Glutamatergic neuron (in vitro differentiated cells): ENCODE data around the gene ARPC2. TPM values are rescaled to one million over a fixed set of nuclear protein-coding genes. Genes with fewer than 3 reads are reported as not detected.

Experiments used
- DNase-seq: peaks from one replicate; pipeline ENCODE4 v3.0.0; 2022
- H3K27ac Mint-ChIP-seq: one replicate; pipeline ENCODE4 v1.8.0; 2020; ENCODE audit warnings: mild to moderate bottlenecking, mixed read lengths, inconsistent platforms; ENCODE audit not compliant: unreplicated experiment
- H3K27me3 Mint-ChIP-seq: one replicate; pipeline ENCODE4 v1.8.0; 2020; ENCODE audit warnings: mild to moderate bottlenecking, moderate library complexity, mixed read lengths, inconsistent platforms; ENCODE audit not compliant: unreplicated experiment
- H3K36me3 Mint-ChIP-seq: one replicate; pipeline ENCODE4 v1.8.0; 2020; ENCODE audit warnings: mild to moderate bottlenecking, mixed read lengths, inconsistent platforms; ENCODE audit not compliant: unreplicated experiment
- H3K4me1 Mint-ChIP-seq: one replicate; pipeline ENCODE4 v1.8.0; 2020; ENCODE audit warnings: mild to moderate bottlenecking, low read depth, mixed read lengths, inconsistent platforms; ENCODE audit not compliant: unreplicated experiment
- H3K4me3 Mint-ChIP-seq: one replicate; pipeline ENCODE4 v1.8.0; 2020; ENCODE audit warnings: mild to moderate bottlenecking, mixed read lengths, inconsistent platforms; ENCODE audit not compliant: unreplicated experiment
- H3K9me3 Mint-ChIP-seq: one replicate; pipeline ENCODE4 v1.8.0; 2020; ENCODE audit warnings: mild to moderate bottlenecking, moderate library complexity, mixed read lengths, inconsistent platforms; ENCODE audit not compliant: unreplicated experiment
- total RNA-seq: library from RNA; stranded (reverse); fragmentation: NEBNext Ultra II Directional; extraction: Animal tissue kit (Norgen Biotek cat#: 25700); gene quantifications from one replicate; pipeline ENCODE4 v1.2.1, GENCODE V29; 2021; ENCODE audit not compliant: unreplicated experiment
- TF ChIP-seq, protein P1 (sequence below): fragments of 200-600 bp; sonication (generic); IDR thresholded peaks from one replicate; pipeline ENCODE4 v1.5.0; 2021; ENCODE audit not compliant: partially characterized antibody, unreplicated experiment

ARPC2 gene
- total RNA-seq, 1 donor from 2014 or later = 207 TPM

GRCh38 chr2:218267259-218267658 is 50.3 kb downstream of the ARPC2 start:
- Mint-ChIP-seq H3K27me3 (peaks cover 7% of the 10 kb centered on the region), H3K27ac (peak overlapping the region; percentile 22), H3K4me3 (no peak overlapping the region), H3K36me3 (peaks cover 4% of the 10 kb centered on the region), H3K9me3 (peaks cover 2% of the 10 kb centered on the region), H3K4me1 (peaks cover 10% of the 10 kb centered on the region)
- DNase-seq = no peak
- TF ChIP-seq, protein P1, sequence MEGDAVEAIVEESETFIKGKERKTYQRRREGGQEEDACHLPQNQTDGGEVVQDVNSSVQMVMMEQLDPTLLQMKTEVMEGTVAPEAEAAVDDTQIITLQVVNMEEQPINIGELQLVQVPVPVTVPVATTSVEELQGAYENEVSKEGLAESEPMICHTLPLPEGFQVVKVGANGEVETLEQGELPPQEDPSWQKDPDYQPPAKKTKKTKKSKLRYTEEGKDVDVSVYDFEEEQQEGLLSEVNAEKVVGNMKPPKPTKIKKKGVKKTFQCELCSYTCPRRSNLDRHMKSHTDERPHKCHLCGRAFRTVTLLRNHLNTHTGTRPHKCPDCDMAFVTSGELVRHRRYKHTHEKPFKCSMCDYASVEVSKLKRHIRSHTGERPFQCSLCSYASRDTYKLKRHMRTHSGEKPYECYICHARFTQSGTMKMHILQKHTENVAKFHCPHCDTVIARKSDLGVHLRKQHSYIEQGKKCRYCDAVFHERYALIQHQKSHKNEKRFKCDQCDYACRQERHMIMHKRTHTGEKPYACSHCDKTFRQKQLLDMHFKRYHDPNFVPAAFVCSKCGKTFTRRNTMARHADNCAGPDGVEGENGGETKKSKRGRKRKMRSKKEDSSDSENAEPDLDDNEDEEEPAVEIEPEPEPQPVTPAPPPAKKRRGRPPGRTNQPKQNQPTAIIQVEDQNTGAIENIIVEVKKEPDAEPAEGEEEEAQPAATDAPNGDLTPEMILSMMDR = no peak

- Mint-ChIP-seq H3K27me3 (peaks cover 10% of the 10 kb centered on the region), H3K36me3 (no peaks in the 10 kb centered on the region), H3K4me3 (peak within 1 kb of the TSS; percentile 89), H3K4me1 (peaks cover 21% of the 10 kb centered on the region), H3K9me3 (peaks cover 9% of the 10 kb centered on the region), H3K27ac (peak within 1 kb of the TSS; percentile 71)
- peak; percentile 100 for DNase-seq
- TF ChIP-seq, protein P1 = no peak
Measured at GRCh38 chr2:218269900-218270720, 53.1 kb downstream of the ARPC2 start, which contains the start of the genes AAMP and PNKD. Gene AAMP (minus strand): TSS chr2:218270137. CDS start chr2:218270086, 51 bp downstream. Gene PNKD (plus strand): TSS chr2:218270519. CDS start chr2:218270536, 17 bp downstream.

DNA sequence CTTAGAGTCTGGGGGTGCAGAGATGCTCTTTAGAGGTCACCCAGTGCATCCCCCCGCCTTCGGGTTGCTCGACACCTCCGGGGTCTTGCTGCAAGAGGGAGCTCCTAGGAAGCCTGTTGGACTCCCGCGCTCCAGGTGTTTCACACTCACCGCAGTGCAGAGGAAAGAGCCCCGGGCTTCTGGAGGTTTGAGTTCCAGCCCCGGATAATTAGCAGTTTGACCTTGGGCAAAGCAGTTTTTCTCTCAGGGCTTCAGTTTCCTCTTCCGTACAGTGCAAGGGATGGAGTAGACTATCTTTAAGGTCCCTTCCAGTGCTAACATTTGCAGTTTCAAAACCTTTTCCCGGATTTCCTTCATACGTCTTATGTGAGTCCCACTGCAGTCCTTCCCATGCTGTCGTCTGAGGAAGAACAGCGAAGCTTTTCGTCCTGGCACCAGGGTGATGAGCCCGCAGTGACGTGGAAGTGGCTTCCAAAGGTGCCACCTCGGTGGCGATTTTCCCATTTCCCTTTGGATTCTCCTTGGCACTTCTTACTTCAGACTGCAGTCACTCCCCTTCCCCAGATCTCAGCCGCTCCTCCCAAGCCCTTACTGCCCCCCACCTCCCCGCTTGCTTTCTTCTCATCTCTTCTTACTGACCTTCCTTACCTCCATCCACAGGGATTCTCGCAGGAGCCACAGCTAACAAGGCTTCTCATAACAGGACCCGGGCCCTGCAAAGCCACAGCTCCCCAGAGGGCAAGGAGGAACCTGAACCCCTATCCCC is 53.9 kb downstream of the ARPC2 start:
- H3K4me1 Mint-ChIP-seq = peaks cover 28% of the 10 kb centered on the region
- H3K36me3 Mint-ChIP-seq = no peaks in the 10 kb centered on the region
- peaks cover 8% of the 10 kb centered on the region for H3K9me3 Mint-ChIP-seq
- H3K27me3 Mint-ChIP-seq = peaks cover 10% of the 10 kb centered on the region
- DNase-seq = no peak
- H3K4me3 Mint-ChIP-seq = peak overlapping the region; percentile 89
- peak overlapping the region; percentile 71 for H3K27ac Mint-ChIP-seq
- TF ChIP-seq, protein P1 = no peak

- H3K27ac Mint-ChIP-seq = no peak overlapping the region
- DNase-seq = no peak
Measured at GRCh38 chr2:218271487-218271797, 54.5 kb downstream of the ARPC2 start.

More at GRCh38 chr2:218271487-218271797, 54.5 kb downstream of the ARPC2 start:
- TF ChIP-seq, protein P1 = no peak
- Mint-ChIP-seq H3K9me3 (peaks cover 7% of the 10 kb centered on the region), H3K4me3 (peak overlapping the region; percentile 89), H3K27me3 (peaks cover 10% of the 10 kb centered on the region), H3K4me1 (peaks cover 32% of the 10 kb centered on the region), H3K36me3 (no peaks in the 10 kb centered on the region)
